ENCODE measurements around the gene RIC8A.

RIC8A gene

DNA sequence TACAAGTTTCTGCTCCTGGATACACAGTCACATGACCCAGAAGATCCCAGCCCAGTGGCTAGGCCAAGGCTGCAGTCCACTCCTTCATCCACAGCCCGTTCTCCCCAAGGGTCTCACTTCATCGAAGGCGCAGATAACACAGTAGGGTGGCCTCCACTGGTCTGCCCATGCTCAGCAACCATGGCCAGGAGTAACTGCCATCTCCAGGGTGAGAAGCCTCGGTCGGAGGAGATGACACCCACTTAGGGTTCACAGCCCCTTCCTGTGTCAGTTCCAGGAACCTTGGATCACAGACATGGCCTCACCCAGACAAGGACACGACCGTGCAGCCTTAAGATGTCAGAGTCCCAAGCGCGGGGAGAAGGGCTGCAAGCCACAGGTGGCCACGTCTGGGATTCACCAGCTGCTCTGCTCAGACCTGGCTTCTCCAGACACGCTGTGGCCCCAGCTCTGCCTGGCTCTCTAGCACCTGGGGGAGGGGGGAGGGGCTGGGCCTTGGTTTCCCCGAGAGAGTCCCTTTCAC is 2.9 kb upstream of the RIC8A start:
- DNase-seq (ENCODE audit: low read depth) = no peak

GRCh38 chr11:205221-206001 is 2.1 kb upstream of the RIC8A start:
- DNase-seq (ENCODE audit: low read depth) = no peak

DNA sequence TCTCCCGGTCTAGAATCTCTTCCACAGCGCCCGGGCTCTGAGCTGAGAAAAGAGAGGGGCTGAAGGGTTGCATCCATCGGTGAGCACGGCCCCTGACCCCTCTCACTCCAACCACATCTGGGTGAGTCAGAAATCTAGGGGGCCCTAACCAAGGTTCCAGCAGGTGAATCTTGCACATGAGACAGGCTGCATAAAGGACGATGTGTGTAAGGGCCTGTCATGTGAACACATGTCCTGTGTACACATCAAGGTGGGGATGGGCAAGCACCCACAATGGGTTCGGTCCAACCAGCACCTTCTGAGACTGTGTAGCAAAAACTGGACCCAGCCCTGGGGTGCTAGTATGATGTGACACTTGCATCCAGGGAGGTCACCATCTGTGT is 1.5 kb upstream of the RIC8A start:
- DNase-seq (ENCODE audit: low read depth) = no peak

DNA sequence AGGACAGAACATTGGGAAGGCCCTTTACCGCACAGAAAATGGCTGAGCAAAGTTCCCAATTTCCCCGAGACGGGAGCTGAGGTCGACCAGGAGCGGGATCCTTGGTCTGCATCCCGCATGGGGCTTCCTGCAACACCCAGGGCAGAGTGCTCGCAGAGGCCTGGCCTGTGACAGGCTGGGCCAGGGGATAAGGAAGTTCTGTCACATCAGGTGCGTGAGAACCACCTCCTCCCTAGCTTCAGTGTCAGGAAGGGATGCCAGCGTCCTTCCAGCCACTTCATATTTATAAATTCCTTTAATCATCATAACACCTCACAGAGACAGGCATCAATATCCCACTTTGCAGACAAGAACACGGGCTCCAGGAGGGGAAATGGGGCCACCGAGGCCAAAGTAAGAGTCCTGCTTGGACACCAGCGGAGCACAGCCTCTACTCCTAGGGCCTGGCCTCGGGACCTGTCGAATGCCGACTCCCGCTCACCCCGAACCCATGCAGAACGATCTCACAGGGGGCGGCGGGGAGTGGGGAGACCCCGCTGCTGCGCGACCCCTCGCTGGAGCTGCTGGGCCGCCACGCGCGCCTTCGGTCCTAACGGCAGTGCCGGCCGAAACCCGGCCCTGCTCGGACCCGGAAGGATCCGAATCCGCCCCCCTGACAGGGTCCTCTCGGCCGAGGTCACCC is 841 bp upstream of the RIC8A start:
- DNase-seq (ENCODE audit: low read depth) = no peak

- peak; percentile 65 for DNase-seq (ENCODE audit: low read depth)
These were observed 314 bp downstream of the RIC8A start for GRCh38 chr11:207863-208180.

DNA sequence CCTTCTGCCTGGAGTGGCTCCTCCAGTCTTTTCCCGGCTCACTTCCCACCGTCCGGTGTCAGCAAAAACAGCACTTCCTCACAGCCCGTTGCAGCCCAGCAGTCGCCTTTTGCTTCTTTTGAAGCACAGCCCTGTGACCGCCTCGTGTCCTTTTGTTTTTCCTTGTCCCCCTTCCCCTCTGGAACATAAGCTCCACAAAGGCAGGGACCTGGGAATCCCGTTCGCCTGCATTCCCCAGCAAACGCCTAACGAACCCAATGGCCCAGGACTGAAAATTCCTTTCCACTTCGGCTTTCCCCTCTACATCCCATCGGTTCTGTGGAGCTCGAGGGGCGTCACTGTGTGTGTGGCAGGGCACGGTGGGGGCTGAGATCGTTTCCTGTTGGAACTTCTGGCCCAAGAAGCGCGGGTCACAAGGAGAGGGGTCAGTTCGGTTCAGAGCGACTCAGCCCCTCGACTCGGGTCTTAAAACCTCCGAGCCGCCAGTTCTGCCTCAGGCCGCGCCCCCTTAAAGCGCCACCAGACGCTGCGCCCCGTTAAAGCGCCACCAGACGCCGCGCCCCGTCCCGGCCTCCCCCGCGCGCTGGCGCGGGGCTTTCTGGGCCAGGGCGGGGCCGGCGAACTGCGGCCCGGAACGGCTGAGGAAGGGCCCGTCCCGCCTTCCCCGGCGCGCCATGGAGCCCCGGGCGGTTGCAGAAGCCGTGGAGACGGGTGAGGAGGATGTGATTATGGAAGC is 841 bp downstream of the RIC8A start:
- DNase-seq (ENCODE audit: low read depth) = peak; percentile 75

- no peak for DNase-seq (ENCODE audit: low read depth)
These were observed 1.4 kb downstream of the RIC8A start for GRCh38 chr11:208917-209260.

DNA sequence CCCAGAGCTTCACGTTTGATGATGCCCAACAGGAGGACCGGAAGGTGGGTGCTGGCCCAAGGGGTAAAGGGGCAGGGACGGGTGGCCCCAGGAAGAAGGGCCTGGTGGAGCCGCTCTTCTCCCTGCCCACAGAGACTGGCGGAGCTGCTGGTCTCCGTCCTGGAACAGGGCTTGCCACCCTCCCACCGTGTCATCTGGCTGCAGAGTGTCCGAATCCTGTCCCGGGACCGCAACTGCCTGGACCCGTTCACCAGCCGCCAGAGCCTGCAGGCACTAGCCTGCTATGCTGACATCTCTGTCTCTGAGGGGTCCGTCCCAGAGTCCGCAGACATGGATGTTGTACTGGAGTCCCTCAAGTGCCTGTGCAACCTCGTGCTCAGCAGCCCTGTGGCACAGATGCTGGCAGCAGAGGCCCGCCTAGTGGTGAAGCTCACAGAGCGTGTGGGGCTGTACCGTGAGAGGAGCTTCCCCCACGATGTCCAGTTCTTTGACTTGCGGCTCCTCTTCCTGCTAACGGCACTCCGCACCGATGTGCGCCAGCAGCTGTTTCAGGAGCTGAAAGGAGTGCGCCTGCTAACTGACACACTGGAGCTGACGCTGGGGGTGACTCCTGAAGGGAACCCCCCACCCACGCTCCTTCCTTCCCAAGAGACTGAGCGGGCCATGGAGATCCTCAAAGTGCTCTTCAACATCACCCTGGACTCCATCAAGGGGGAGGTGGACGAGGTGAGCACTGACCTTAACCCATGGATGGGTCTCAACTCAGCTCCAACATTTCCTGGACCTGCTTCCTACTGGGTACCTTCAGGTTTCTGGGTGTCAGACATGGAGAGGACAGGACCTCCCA is 2.0 kb downstream of the RIC8A start:
- peak; percentile 17 for DNase-seq (ENCODE audit: low read depth)

DNA sequence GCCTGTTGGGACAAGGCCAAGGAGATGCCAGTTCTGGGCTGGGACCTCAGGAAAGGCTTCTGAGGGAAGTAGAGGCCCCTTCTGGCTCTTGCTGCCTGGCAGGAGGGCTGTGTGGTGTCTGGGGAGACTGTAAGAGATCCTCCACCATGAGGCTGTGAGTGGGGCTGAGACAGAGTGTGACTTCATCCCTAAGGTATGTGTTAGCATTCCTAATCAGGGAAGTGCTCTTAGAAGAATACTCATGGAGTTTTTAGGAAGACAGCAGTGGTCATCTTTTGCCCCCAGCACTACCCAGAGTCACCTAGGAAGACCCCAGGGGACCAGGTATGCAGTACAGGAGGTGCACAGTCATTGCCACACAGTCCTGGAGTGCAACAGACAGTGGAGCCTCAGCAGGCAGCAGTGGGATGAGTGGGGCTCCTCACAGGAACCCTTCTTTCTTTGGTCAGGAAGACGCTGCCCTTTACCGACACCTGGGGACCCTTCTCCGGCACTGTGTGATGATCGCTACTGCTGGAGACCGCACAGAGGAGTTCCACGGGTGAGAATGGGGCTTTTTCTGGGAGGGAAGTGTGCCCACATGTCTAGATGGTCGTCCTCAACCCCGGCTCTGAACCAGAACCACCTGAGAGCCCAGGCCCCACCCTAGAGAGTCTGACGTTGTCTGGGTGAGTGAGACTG is 2.8 kb downstream of the RIC8A start:
- peak; percentile 59 for DNase-seq (ENCODE audit: low read depth)

- DNase-seq (ENCODE audit: low read depth) = no peak
These were observed 3.3 kb downstream of the RIC8A start for GRCh38 chr11:210803-211180.

DNA sequence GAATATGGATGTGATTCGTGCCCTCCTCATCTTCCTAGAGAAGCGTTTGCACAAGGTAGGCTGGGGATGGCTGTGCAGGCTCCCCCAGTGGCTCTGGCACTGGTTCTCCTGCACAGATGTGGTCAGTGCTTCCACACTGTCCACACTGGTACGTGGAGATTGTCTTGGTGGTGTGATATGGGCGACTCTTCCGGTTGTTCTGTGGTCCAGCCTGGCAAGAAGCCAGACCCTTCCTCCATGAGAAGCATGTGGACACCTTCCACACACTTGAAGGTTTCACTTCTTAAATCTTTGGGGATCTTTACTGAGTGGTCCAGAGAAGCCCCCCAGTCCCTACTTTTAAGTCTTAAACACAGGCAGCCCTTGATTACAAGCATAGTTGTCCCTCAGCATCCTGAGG is 3.8 kb downstream of the RIC8A start:
- DNase-seq (ENCODE audit: low read depth) = no peak

DNA sequence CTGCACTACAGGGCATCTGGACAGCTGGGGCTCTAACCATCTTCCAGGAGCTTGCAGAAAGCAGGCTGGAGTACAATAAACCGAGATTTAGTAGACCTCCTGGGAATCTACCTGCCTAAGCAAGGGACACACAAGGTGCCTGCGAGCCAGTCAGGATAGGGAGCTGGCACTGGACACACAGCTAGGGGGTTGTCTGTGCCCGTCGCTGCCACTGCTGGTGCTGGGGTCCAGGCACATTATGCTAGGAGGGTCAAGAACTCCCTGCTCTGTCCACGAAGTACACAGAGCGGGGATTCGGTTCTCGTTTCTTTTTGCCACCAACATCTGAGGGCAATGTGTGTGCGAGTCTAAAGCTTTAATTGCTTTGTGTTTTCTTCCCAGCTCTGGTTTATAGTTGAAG is 4.2 kb downstream of the RIC8A start:
- no peak for DNase-seq (ENCODE audit: low read depth)

GRCh38 chr11:212150-213100 is 4.9 kb downstream of the RIC8A start:
- no peak for DNase-seq (ENCODE audit: low read depth)

DNA sequence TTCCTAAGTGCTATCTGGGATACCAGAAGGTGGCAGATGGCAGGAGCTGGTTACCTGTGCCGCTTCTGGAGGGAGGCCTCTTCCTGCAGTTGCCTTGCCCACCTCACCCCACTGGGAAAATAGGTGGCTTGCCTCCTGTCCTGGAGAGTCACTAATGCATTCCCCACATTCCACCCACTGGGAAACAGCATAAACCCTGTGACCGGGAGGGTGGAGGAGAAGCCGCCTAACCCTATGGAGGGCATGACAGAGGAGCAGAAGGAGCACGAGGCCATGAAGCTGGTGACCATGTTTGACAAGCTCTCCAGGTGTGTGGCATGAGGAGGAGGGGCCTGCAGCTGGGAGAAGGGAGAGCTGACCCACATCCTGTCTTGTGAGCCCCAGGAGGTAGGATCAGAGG is 5.6 kb downstream of the RIC8A start:
- DNase-seq (ENCODE audit: low read depth) = no peak

- DNase-seq (ENCODE audit: low read depth) = no peak
These were observed 6.6 kb downstream of the RIC8A start for GRCh38 chr11:214083-214482.

DNA sequence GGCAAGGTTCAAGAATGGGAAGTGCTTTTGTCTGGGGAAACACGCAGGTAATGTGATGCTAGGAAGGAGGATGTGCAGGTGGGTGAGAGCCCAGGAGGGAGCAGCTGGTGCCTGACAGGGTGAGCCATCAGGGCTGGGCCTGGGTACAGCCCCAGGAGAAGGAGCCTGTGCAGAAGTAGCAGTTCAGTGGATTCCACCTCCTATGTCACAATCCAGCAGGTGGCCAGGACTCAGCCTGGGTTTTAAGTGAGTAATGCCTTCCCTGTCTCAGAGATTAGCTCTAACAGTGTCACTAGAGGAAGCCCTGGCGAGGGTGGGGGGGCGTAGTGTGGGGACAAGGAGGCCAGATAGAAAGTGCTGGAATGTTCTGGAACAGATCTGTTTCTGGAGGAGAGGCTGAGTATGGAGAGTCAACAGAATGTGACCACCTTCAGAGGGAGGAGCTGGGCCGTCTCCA is 8.1 kb downstream of the RIC8A start:
- DNase-seq (ENCODE audit: low read depth) = no peak

GRCh38 chr11:216081-216974 is 8.8 kb downstream of the RIC8A start:
- no peak for DNase-seq (ENCODE audit: low read depth)

DNA sequence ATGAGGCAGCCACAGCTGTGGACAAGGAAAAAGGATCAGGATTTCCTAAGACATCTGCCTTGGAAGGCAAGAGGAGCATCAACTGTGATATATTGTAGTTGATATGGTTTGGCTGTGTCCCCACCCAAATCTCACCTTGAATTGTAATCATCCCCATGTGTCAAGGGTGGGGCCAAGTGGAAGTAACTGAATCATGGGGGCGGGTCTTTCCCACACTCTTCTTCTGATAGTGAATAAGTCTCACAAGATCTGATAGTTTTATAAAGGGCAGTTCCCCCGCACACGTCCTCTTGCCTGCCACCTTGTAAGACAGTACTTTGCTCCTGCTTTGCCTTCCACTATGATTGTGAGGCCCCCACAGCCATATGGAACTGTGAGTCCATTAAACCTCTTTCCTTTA is 10.2 kb downstream of the RIC8A start:
- DNase-seq (ENCODE audit: low read depth) = no peak

GRCh38 chr11:218815-219593 is 11.5 kb downstream of the RIC8A start:
- no peak for DNase-seq (ENCODE audit: low read depth)

Measured in fibroblast of gingiva (primary cell).